Panc1 (cell line): ENCODE results near the gene DUXB.

Experiments used
- POLR2AphosphoS5 ChIP-seq: IDR thresholded peaks from 2 replicates; pipeline ENCODE4 v1.6.1; 2012; ENCODE audit warnings: mild to moderate bottlenecking, low read depth, low read length, moderate library complexity
- SIN3A ChIP-seq: IDR thresholded peaks from 2 replicates; pipeline ENCODE4 v1.6.1; 2012; ENCODE audit warnings: low read depth, mild to moderate bottlenecking, low read length, moderate library complexity, borderline replicate concordance; ENCODE audit not compliant: insufficient read depth
- TCF7L2 ChIP-seq: IDR thresholded peaks from 2 replicates; pipeline ENCODE4 v1.6.1; 2011; ENCODE audit warnings: mild to moderate bottlenecking, low read depth, low read length, inconsistent platforms
- TF ChIP-seq, protein P1 (sequence below): fragments of 450-650 bp; IDR thresholded peaks from 2 replicates; pipeline ENCODE4 v1.5.1; 2017; ENCODE audit warnings: mild to moderate bottlenecking
- TF ChIP-seq, protein P2 (sequence below), 2 experiments: IDR thresholded peaks; 2 replicates each; pipeline ENCODE4 v1.6.1; 2011 to 2012; ENCODE audit warnings: low read depth in 2 of 2, control low read depth in 1 of 2, low read length in 1 of 2, mild to moderate bottlenecking in 1 of 2, moderate library complexity in 1 of 2; ENCODE audit not compliant: insufficient read depth in 1 of 2

DNA sequence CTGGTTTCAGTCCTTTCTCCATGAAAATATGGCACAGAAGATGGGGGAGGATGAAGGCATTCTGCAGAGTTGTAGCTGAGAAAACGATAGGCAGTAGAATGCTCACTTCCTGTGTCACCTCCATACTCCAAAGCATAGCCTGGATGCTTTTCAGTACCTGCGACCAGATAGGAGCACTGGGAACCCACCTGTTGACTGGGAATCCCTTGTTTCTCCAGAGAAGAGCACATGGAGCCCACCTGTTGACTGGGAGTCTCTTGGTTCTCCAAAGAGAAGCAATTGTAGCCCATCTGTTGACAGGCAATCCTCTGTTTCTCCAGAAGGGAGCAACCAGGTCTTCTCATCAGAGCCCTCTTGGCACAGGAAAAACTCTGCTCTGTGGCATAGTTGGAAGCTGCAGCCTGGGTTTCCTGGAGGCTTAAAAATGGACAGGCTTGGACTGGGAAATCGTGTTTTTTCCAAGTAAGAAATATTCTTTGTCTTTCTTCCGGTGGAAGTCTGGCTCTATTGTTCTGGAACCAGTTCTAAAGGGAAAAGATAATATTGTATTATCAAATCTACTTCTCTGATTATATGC lies 40.4 kb downstream of the DUXB start:
- TF ChIP-seq, protein P1, sequence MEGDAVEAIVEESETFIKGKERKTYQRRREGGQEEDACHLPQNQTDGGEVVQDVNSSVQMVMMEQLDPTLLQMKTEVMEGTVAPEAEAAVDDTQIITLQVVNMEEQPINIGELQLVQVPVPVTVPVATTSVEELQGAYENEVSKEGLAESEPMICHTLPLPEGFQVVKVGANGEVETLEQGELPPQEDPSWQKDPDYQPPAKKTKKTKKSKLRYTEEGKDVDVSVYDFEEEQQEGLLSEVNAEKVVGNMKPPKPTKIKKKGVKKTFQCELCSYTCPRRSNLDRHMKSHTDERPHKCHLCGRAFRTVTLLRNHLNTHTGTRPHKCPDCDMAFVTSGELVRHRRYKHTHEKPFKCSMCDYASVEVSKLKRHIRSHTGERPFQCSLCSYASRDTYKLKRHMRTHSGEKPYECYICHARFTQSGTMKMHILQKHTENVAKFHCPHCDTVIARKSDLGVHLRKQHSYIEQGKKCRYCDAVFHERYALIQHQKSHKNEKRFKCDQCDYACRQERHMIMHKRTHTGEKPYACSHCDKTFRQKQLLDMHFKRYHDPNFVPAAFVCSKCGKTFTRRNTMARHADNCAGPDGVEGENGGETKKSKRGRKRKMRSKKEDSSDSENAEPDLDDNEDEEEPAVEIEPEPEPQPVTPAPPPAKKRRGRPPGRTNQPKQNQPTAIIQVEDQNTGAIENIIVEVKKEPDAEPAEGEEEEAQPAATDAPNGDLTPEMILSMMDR, result no peak
- no peak for TF ChIP-seq POLR2AphosphoS5
- no peak for TF ChIP-seq TCF7L2
- TF ChIP-seq, protein P2, sequence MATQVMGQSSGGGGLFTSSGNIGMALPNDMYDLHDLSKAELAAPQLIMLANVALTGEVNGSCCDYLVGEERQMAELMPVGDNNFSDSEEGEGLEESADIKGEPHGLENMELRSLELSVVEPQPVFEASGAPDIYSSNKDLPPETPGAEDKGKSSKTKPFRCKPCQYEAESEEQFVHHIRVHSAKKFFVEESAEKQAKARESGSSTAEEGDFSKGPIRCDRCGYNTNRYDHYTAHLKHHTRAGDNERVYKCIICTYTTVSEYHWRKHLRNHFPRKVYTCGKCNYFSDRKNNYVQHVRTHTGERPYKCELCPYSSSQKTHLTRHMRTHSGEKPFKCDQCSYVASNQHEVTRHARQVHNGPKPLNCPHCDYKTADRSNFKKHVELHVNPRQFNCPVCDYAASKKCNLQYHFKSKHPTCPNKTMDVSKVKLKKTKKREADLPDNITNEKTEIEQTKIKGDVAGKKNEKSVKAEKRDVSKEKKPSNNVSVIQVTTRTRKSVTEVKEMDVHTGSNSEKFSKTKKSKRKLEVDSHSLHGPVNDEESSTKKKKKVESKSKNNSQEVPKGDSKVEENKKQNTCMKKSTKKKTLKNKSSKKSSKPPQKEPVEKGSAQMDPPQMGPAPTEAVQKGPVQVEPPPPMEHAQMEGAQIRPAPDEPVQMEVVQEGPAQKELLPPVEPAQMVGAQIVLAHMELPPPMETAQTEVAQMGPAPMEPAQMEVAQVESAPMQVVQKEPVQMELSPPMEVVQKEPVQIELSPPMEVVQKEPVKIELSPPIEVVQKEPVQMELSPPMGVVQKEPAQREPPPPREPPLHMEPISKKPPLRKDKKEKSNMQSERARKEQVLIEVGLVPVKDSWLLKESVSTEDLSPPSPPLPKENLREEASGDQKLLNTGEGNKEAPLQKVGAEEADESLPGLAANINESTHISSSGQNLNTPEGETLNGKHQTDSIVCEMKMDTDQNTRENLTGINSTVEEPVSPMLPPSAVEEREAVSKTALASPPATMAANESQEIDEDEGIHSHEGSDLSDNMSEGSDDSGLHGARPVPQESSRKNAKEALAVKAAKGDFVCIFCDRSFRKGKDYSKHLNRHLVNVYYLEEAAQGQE (IDR thresholded peaks at IDR 0.05; ENCODE audit: insufficient read depth in 1 of 2, low read depth in 2 of 2, low read length in 1 of 2), result no peak
- no peak for TF ChIP-seq SIN3A
